Posterior vena cava (tissue), 2 donors: ENCODE results near the gene KIAA2012. TPM values are rescaled to one million over a fixed set of nuclear protein-coding genes. Genes with fewer than 3 reads are reported as not detected.

Experiments used
- DNase-seq: peaks from one replicate; pipeline ENCODE4 v3.0.0-alpha.2; 2020; ENCODE audit warnings: low spot score
- intact Hi-C, 2 donors: fragments of 100-400 bp; cut with DNase I; formaldehyde crosslinking; loops; one replicate each; pipeline versions ENCODE4 v1.14.1 to v1.14.2; 2022 to 2023
- total RNA-seq, 2 donors: library from RNA; stranded (reverse); fragmentation: NEBNext Ultra II Directional; extraction: Animal tissue kit (Norgen Biotek cat#: 25700); gene quantifications; one replicate each; pipeline ENCODE4 v1.2.1, GENCODE V29; 2021
- donor health status: DM: yes; HTN: yes; CAD: no.
- donor health status: DM: yes; HTN: yes; CAD: no.

Gene KIAA2012
- total RNA-seq, 2 donors from 2014 or later = not detected

DNA sequence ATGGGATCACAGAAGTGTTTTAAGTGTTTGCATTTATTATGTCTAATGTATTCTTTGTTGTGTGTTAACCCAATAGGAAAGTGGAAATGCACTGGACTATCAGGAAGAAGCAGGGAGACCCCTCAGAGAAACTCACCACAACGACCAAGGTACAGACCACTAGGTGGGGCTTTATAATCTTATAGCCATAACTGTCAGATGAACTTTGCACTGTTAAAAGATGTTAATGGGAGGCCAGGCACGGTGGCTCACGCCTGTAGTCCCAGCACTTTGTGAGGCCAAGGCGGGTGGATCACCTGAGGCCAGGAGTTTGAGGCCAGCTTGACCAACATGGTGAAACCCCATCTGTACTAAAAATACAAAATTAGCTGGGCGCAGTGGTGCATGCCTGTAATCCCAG lies 92.2 kb downstream of the KIAA2012 start:
- DNase-seq = no peak
- intact Hi-C loops = loop anchor here in 1 of 2 donors (10.0 kb wide), 1 partner anchor 370 kb away; no protein-coding TSS in a partner anchor

GRCh38 chr2:202165945-202166344 lies 92.9 kb downstream of the KIAA2012 start:
- DNase-seq = no peak
- intact Hi-C loops = loop anchor here in 1 of 2 donors (10.0 kb wide), 1 partner anchor 371 kb away; no protein-coding TSS in a partner anchor

DNA sequence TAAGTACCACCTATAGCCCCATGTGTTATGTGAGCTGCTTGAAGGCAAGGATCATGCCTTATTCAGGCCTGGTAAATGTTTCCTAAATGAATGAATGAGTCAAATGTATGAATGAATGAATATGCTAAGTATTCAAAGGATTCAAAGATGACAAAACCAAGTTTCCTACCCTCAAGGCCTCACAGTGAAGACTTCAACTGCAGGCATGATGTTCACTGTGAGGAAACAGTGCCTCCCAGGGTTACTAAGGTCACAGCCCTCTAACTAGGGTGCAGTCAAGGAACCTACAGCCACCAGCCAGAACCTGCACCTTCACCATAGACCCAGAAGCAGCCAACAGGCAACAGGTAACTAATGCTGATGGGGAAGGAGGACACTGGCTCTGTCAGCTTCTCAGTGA lies 96.1 kb downstream of the KIAA2012 start:
- intact Hi-C loops = loop anchor here in 1 of 2 donors (10.0 kb wide), 1 partner anchor 374 kb away; no protein-coding TSS in a partner anchor
- no peak for DNase-seq

GRCh38 chr2:202169832-202170424 lies 96.9 kb downstream of the KIAA2012 start:
- no peak for DNase-seq
- intact Hi-C loops = loop anchor here in 1 of 2 donors (10.0 kb wide), 2 partner anchors 305 to 375 kb away; no protein-coding TSS in a partner anchor

DNA sequence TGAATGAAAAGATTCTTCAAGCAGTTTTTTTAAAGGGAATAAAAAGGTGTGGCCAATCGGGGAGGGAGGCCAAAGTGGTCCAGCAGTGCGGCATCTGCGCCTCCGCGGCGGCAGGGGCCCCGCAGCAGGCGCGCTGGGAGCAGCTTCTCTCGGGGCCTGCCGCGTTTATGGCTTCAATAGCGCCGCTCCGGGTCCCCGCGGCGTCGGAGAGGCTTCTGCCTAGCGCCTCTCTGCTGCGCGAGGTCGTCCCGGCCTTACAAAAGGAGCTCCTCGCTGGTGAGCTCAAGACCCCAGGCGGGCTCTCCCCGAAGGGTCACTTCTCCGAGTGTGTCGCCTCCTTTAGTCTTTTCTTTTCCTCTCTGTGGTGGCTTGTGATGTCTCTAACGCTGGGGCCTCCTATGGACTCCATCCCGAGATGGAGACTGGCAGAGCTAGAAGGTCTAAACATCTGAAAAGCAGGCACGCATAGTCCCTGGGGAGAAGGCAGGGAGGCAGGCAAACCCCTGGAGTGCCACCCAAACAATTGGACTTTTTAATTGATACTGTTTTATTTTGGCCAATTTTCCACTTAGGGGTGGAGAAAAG lies 98.3 kb downstream of the KIAA2012 start:
- intact Hi-C loops = loop anchor here in 1 of 2 donors (10.0 kb wide), 1 partner anchor 307 kb away; no protein-coding TSS in a partner anchor
- DNase-seq = no peak

DNA sequence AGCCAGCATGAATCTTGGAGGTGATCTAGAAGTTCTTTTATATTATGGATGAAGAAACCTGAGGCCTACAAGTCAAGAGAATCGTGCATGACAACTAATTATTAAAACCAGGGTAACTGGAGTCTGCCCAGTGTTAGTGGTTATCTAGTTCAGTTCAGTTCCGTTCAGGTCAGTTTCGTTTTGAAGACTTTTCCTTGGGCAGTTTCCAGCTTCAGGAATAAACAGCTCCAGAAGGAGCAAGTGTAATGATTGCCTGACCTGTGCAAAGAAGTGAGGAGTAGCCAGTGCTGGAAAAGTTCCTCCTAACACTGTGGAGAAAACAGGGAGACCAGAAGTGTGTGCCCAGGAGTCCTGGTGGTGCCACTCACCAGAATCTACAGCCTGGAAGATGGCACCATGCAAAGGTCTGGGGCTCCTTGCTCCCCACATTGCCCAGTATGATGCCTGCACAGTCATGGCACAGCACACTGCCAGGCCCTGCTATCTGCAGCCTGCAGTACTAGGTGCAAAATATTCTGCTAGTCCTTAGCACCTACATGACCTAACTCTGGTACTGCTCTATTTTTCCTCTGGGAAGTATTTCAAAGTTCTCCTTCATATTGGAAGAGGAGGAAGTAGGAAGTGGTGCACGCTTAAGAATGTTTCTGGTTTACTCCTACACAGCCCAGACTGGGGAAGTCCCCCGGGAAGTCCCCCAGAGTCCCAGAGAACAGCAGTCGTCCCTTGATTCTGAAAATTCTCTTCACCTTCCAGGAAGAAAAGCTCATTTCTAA lies 99.6 kb downstream of the KIAA2012 start:
- intact Hi-C loops = loop anchor here in 1 of 2 donors (10.0 kb wide), 1 partner anchor 308 kb away; no protein-coding TSS in a partner anchor

GRCh38 chr2:202178346-202178958 lies 105.4 kb downstream of the KIAA2012 start:
- intact Hi-C loops = loop anchor here (5.0 to 10.0 kb wide), 4 partner anchors 141 to 381 kb away; no protein-coding TSS in a partner anchor
- DNase-seq = no peak

More for the DNA sequence above, 99.6 kb downstream of the KIAA2012 start:
- no peak for DNase-seq

DNA sequence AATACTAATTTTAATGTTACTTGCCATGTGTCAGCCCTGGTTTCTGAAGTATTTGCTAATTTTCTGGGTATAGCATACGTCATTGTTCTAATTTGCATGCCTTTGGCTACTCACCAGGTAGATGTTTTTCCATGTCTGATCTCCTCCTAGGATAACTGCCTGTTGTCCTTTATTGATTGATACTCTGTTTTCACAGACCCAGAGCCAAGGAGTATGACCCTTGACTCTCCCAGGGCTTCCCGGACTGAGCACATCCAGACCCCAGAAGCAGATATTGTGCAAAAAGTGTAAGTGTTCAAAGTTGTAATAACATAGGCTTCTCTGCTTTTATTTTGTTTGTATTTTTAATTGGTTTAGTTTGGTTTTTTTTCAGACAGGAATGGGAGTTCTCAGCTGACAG lies 111.5 kb downstream of the KIAA2012 start:
- intact Hi-C loops = no loop called here
- DNase-seq = no peak

DNA sequence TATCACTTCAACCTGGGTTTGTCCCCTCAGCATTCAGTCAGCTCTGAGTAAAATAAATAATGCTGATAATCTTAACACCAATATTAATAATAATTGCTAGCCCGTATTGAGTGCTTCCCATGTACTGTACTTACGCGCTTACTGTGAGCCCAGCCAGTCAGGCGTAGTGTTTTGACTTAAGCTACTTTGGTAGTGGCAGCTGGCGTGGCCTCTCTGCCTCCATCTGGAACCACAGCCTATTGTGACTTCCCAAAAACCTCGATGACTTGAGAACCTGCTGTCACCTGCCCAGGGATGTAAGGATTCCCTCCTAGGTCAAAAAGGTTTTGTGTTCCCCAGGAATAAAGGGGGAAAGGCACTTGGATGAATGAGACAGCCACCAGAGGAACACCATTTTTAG lies 112.1 kb downstream of the KIAA2012 start:
- intact Hi-C loops = no loop called here

DNA sequence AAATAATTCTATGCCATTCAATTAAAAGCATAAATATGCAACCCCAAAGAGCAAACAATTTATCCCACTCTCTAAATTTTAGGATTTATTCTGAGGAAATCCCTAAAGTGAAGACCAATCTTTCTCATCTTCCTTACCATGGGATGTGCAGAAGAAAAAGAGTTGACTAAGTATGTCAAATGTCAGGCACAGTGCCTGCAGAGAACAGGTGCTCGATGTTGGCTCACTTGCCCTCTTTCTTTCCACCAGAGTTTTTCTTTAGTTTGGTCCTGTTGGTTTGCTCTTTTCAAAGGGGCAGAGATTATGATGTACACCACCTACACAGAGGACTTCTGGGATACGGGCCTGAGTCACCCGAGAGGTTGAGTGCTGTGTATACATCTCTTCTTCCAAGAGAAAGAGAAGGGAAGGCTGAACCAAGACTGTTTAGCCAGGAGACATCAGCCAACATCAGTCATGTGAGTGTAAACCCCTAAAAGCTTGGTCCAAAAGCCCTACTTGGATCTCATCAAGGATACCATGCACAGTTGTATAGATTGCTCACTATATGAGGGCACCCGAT lies 113.7 kb downstream of the KIAA2012 start:
- no peak for DNase-seq
- intact Hi-C loops = no loop called here

More for the DNA sequence above, 112.1 kb downstream of the KIAA2012 start:
- DNase-seq = no peak

DNA sequence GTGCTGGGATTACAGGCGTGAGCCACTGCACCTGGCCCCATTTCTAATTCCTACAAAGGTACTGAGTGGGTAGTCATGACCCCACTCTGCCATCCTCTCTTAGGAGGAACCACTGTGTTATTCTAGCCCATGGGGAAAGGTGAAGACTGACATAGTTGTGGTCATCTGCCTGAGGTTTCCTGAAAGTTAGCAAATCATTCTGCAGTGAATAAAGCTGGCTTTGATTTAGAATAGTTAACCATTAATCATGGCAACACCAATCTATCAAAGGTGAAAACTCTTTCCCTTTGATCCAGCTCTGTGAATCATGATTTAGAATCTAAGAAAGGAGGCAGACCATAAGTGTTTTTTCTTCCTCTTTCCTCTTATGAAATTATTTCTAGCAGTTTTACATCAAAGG lies 114.5 kb downstream of the KIAA2012 start:
- intact Hi-C loops = no loop called here
- no peak for DNase-seq

GRCh38 chr2:202193305-202193704 lies 120.2 kb downstream of the KIAA2012 start:
- intact Hi-C loops = no loop called here
- no peak for DNase-seq

DNA sequence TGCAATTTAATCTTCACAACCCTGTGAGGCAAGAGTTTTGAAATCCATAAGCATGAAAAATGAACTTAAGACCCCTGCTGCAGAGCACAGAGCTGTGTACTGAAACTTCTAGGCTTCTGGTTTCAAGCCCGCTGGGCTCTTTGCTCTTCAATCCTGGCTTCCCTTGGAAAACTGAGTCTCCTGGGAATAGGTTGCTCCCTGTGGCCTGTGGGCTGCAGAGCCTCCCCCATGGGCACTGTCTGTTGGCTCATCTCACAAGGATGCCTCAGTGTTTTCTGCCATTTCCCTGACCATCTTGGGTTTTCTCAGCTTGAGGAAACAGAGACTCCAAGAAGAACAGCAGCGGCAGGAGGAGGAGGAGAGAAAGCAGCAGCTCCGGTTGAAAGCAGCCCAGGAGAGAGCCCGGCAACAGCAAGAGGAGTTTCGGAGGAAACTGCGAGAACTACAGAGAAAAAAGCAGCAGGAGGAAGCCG lies 120.9 kb downstream of the KIAA2012 start:
- DNase-seq = no peak
- intact Hi-C loops = no loop called here

GRCh38 chr2:202194418-202194817 lies 121.4 kb downstream of the KIAA2012 start:
- no peak for DNase-seq
- intact Hi-C loops = no loop called here

DNA sequence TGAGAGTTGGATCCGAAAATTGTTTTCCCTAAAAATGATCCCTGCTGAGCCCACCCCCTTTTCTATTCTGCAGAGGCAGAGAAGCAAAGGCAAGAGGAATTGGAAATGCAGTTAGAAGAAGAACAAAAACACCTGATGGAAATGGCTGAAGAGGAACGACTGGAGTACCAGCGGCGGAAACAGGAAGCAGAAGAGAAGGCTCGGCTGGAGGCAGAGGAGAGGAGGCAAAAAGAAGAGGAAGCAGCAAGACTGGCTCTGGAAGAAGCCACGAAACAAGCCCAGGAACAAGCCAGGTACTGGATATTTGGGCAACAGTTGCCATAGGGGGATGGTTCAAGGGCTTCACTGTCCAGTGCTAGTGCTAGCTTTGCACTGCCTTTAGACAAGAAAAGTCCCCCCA lies 123.7 kb downstream of the KIAA2012 start:
- intact Hi-C loops = no loop called here
- no peak for DNase-seq

DNA sequence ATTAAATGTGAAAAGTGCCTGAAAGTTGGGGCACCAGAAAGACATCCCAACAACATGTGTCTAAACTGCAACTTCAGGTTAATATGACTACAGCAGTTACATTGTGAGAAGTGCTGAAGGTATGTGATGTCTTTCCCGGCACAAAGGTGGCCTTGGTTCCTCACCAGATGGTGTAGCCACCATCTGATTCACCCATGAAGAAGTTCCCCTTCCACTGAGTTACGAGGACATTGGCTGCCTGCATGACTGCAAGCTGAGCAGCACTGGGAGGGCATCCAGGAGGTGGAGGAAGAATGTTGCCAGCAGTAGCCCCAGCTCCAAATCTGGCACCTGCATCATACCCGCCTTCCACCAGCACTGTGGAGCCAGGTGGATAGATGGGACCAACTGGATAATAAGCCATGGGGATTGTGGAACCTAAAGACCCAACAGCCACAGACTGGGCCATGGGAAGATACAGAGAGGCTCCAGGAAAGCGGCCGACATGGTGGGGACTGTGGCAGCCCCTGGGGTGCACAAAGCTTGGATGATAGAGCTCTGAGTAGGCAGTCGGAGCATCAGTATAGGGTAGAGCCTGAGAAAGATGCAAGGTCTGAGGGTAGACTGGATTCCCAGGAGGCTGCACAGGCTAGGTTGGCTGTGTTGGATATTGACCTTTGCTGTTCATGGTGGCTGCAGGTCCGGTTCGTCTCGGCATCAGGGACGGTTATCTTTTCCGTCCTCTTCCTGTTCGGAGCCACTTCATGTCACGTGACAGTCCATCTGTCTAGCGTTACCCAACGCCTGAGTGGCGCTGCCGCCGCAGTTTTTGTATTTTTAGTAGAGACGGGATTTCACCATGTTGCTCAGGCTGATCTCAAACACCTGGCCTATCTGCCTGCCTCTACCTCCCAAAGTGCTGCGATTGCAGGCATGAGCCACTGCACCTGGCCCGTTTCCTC lies 128.4 kb downstream of the KIAA2012 start:
- no peak for DNase-seq
- intact Hi-C loops = no loop called here

GRCh38 chr2:202203348-202203747 lies 130.3 kb downstream of the KIAA2012 start:
- DNase-seq = no peak
- intact Hi-C loops = no loop called here

- intact Hi-C loops = no loop called here
Measured at GRCh38 chr2:202204855-202205254, 131.8 kb downstream of the KIAA2012 start.

More at GRCh38 chr2:202204855-202205254, 131.8 kb downstream of the KIAA2012 start:
- DNase-seq = no peak
